WTC11 (cell line): ENCODE data around the gene PC. TPM values are rescaled to one million over a fixed set of nuclear protein-coding genes. Genes with fewer than 3 reads are reported as not detected.

Experiments
- ATAC-seq: fragments of 200-7000 bp; cut with Tn5 transposase; 2 replicates; pipeline ENCODE4 v1.10.0; 2021; ENCODE audit warnings: mild to moderate bottlenecking, moderate library complexity
- CTCF ChIA-PET: fragments of 300-600 bp; sonication (Branson Sonifier 250); formaldehyde crosslinking; loops from one replicate; lab custom pipeline; 2021; ENCODE audit warnings: antibody characterized with exemption; lab: Charles Lee
- POLR2A ChIA-PET: fragments of 350-600 bp; sonication (Branson Sonifier 250); formaldehyde crosslinking; loops from one replicate; lab custom pipeline; 2021; ENCODE audit warnings: antibody characterized with exemption; lab: Charles Lee
- DNase-seq: peaks from one replicate; pipeline ENCODE4 v3.0.0; 2021; ENCODE audit warnings: low spot score
- H3K27ac Mint-ChIP-seq: 2 replicates; pipeline ENCODE4 v1.8.0; 2021; ENCODE audit warnings: mixed read lengths
- H3K27me3 Mint-ChIP-seq: 2 replicates; pipeline ENCODE4 v1.8.0; 2021; ENCODE audit warnings: low read depth, mild to moderate bottlenecking, moderate library complexity, mixed read lengths
- H3K36me3 Mint-ChIP-seq: 2 replicates; pipeline ENCODE4 v1.8.0; 2021; ENCODE audit warnings: mixed read lengths
- H3K4me1 Mint-ChIP-seq: 2 replicates; pipeline ENCODE4 v1.8.0; 2022; ENCODE audit warnings: mixed read lengths
- H3K4me3 Mint-ChIP-seq: 2 replicates; pipeline ENCODE4 v1.8.0; 2021; ENCODE audit warnings: mild to moderate bottlenecking, moderate library complexity, mixed read lengths
- H3K9me3 Mint-ChIP-seq: 2 replicates; pipeline ENCODE4 v1.8.0; 2021; ENCODE audit warnings: mixed read lengths
- CREM ChIP-seq: sonication (generic); formaldehyde crosslinking; IDR thresholded peaks from 2 replicates; pipeline ENCODE4 v1.8.1; 2022; ENCODE audit warnings: mild to moderate bottlenecking, missing genetic modification reagents, moderate library complexity
- ESRRA ChIP-seq: sonication (generic); formaldehyde crosslinking; IDR thresholded peaks from 2 replicates; pipeline ENCODE4 v1.8.1; 2022; ENCODE audit warnings: mild to moderate bottlenecking, missing genetic modification reagents, borderline replicate concordance
- FOXK1 ChIP-seq: sonication (generic); formaldehyde crosslinking; IDR thresholded peaks from 2 replicates; pipeline ENCODE4 v1.8.0; 2022; ENCODE audit warnings: mild to moderate bottlenecking, moderate library complexity, missing genetic modification reagents
- IRF2 ChIP-seq: sonication (generic); formaldehyde crosslinking; IDR thresholded peaks from 2 replicates; pipeline ENCODE4 v1.8.0; 2022; ENCODE audit warnings: low read depth, missing genetic modification reagents, borderline replicate concordance
- JUN ChIP-seq: sonication (generic); formaldehyde crosslinking; IDR thresholded peaks from 2 replicates; pipeline ENCODE4 v1.8.0; 2023; ENCODE audit warnings: mild to moderate bottlenecking, missing genetic modification reagents
- NFE2L1 ChIP-seq: sonication (generic); formaldehyde crosslinking; IDR thresholded peaks from 2 replicates; pipeline ENCODE4 v1.8.1; 2023; ENCODE audit warnings: missing genetic modification reagents
- ZBTB21 ChIP-seq: sonication (generic); formaldehyde crosslinking; IDR thresholded peaks from 2 replicates; pipeline ENCODE4 v1.8.1; 2023; ENCODE audit warnings: mild to moderate bottlenecking, missing genetic modification reagents, borderline replicate concordance
- ZNF219 ChIP-seq: sonication (generic); formaldehyde crosslinking; IDR thresholded peaks from 2 replicates; pipeline ENCODE4 v1.8.0; 2023; ENCODE audit warnings: missing genetic modification reagents, mild to moderate bottlenecking, borderline replicate concordance
- ZNF232 ChIP-seq: sonication (generic); formaldehyde crosslinking; IDR thresholded peaks from 2 replicates; pipeline ENCODE4 v1.8.0; 2022; ENCODE audit warnings: mild to moderate bottlenecking, missing genetic modification reagents
- ZNF263 ChIP-seq: sonication (generic); formaldehyde crosslinking; IDR thresholded peaks from 2 replicates; pipeline ENCODE4 v1.8.1; 2022; ENCODE audit warnings: low read depth, mild to moderate bottlenecking, moderate library complexity, missing genetic modification reagents
- ZNF416 ChIP-seq: fragments of 250-450 bp; sonication (Bioruptor Pico); IDR thresholded peaks from 2 replicates; pipeline ENCODE4 v1.9.0; 2021; ENCODE audit warnings: mild to moderate bottlenecking, inconsistent platforms
- total RNA-seq: library from RNA; stranded (reverse); gene quantifications from 3 replicates; pipeline ENCODE4 v1.2.3, GENCODE V29; 2021
- TF ChIP-seq, protein P1 (sequence below): sonication (generic); formaldehyde crosslinking; IDR thresholded peaks from 2 replicates; pipeline ENCODE4 v1.8.0; 2022; ENCODE audit warnings: missing genetic modification reagents
- TF ChIP-seq, protein P2 (sequence below): sonication (generic); formaldehyde crosslinking; IDR thresholded peaks from 2 replicates; pipeline ENCODE4 v1.8.1; 2023; ENCODE audit warnings: mild to moderate bottlenecking, missing genetic modification reagents, moderate library complexity
- TF ChIP-seq, protein P3 (sequence below): sonication (generic); formaldehyde crosslinking; IDR thresholded peaks from 2 replicates; pipeline ENCODE4 v1.8.1; 2023; ENCODE audit warnings: mild to moderate bottlenecking, missing genetic modification reagents, borderline replicate concordance
- TF ChIP-seq, protein P4 (sequence below): fragments of 250-450 bp; sonication (Bioruptor Pico); IDR thresholded peaks from 2 replicates; pipeline ENCODE4 v1.9.0; 2021; ENCODE audit warnings: mild to moderate bottlenecking, borderline replicate concordance
- TF ChIP-seq, protein P5 (sequence below): sonication (generic); formaldehyde crosslinking; IDR thresholded peaks from 2 replicates; pipeline ENCODE4 v1.8.0; 2022; ENCODE audit warnings: mild to moderate bottlenecking, missing genetic modification reagents
- TF ChIP-seq, protein P6 (sequence below): fragments of 250-450 bp; sonication (Bioruptor Pico); IDR thresholded peaks from 2 replicates; pipeline ENCODE4 v1.8.0; 2021; ENCODE audit warnings: mild to moderate bottlenecking
- TF ChIP-seq, protein P7 (sequence below): sonication (generic); formaldehyde crosslinking; IDR thresholded peaks from 2 replicates; pipeline ENCODE4 v1.8.0; 2022; ENCODE audit warnings: mild to moderate bottlenecking, missing genetic modification reagents

PC gene
- total RNA-seq, 1 experiment from 2014 or later, result 27.2 TPM

DNA sequence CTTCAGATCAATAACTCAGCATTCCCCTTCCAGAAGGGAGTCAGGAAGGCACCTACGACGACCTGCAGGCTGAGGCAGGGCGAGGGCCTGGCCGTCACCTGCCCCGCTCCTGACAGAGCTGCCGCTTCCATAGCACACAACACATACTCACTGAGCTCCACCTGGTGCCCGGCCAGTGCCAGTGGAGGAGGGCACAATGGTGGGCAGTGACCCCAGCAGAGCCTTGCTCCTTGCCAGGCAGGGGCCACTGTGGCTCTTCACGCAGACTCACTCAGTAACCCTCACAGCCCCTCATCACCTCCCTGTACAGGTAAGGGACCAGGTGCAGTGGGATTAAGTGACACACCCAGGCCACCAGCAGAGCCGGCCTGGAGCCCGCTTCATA lies 76.7 kb downstream of the PC start (continued):
- TF ChIP-seq, protein P1, sequence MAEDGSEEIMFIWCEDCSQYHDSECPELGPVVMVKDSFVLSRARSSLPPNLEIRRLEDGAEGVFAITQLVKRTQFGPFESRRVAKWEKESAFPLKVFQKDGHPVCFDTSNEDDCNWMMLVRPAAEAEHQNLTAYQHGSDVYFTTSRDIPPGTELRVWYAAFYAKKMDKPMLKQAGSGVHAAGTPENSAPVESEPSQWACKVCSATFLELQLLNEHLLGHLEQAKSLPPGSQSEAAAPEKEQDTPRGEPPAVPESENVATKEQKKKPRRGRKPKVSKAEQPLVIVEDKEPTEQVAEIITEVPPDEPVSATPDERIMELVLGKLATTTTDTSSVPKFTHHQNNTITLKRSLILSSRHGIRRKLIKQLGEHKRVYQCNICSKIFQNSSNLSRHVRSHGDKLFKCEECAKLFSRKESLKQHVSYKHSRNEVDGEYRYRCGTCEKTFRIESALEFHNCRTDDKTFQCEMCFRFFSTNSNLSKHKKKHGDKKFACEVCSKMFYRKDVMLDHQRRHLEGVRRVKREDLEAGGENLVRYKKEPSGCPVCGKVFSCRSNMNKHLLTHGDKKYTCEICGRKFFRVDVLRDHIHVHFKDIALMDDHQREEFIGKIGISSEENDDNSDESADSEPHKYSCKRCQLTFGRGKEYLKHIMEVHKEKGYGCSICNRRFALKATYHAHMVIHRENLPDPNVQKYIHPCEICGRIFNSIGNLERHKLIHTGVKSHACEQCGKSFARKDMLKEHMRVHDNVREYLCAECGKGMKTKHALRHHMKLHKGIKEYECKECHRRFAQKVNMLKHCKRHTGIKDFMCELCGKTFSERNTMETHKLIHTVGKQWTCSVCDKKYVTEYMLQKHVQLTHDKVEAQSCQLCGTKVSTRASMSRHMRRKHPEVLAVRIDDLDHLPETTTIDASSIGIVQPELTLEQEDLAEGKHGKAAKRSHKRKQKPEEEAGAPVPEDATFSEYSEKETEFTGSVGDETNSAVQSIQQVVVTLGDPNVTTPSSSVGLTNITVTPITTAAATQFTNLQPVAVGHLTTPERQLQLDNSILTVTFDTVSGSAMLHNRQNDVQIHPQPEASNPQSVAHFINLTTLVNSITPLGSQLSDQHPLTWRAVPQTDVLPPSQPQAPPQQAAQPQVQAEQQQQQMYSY, result no peak
- TF ChIP-seq, protein P2, sequence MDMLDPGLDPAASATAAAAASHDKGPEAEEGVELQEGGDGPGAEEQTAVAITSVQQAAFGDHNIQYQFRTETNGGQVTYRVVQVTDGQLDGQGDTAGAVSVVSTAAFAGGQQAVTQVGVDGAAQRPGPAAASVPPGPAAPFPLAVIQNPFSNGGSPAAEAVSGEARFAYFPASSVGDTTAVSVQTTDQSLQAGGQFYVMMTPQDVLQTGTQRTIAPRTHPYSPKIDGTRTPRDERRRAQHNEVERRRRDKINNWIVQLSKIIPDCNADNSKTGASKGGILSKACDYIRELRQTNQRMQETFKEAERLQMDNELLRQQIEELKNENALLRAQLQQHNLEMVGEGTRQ (CRISPR knock-in tag), result no peak
- TF ChIP-seq, protein P3, sequence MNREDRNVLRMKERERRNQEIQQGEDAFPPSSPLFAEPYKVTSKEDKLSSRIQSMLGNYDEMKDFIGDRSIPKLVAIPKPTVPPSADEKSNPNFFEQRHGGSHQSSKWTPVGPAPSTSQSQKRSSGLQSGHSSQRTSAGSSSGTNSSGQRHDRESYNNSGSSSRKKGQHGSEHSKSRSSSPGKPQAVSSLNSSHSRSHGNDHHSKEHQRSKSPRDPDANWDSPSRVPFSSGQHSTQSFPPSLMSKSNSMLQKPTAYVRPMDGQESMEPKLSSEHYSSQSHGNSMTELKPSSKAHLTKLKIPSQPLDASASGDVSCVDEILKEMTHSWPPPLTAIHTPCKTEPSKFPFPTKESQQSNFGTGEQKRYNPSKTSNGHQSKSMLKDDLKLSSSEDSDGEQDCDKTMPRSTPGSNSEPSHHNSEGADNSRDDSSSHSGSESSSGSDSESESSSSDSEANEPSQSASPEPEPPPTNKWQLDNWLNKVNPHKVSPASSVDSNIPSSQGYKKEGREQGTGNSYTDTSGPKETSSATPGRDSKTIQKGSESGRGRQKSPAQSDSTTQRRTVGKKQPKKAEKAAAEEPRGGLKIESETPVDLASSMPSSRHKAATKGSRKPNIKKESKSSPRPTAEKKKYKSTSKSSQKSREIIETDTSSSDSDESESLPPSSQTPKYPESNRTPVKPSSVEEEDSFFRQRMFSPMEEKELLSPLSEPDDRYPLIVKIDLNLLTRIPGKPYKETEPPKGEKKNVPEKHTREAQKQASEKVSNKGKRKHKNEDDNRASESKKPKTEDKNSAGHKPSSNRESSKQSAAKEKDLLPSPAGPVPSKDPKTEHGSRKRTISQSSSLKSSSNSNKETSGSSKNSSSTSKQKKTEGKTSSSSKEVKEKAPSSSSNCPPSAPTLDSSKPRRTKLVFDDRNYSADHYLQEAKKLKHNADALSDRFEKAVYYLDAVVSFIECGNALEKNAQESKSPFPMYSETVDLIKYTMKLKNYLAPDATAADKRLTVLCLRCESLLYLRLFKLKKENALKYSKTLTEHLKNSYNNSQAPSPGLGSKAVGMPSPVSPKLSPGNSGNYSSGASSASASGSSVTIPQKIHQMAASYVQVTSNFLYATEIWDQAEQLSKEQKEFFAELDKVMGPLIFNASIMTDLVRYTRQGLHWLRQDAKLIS (CRISPR knock-in tag), result no peak
- TF ChIP-seq ZNF219 (CRISPR knock-in tag) (no peak), IRF2 (CRISPR knock-in tag) (no peak), CREM (no peak), ZBTB21 (CRISPR knock-in tag) (no peak)

DNA sequence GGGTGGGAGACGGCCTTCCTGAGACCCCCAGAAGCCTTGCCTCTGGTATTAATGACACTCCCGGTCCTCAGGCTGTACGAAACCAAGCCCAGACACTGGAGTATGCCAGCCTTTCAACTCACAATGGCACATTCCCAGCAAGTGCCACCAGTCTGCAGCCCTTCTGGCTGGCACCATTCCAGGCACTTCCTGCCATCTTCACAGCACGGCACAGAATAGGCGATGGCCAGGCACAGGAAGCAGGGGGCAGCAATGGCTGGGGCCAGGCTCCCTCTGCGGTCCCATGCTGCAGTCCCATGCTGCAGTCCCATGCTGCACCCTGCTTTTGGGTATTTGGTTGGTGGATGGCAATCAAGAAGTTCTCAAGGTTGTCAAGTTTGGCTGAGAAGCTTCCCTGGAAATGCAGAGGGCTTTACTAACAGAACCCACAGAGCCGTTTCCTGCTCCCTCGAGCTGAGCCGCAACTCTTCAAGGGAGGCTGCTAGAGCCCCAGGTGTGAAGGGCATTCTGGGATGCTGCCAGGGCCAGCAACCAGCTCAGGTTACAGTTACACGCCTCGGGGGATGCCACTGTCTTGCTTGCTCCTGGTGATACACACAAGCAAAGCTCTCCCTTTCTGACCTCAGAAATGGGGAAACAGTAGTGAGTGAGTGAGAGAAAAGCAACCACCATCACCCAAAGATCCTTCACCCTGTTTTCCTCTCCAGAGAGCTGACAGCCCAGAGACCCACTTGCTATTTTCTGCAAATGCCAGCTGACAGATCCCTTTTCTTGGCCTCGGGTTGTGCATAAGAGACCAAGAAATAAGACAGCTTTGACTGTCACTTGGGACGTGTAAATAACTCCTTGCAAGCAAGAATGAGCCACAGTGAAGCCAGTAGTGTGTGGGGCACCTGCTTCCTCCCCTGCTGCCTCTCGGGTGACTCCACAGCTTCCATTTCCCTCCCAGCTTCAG lies 77.4 kb downstream of the PC start:
- POLR2A ChIA-PET, result interaction anchor here (0.6 kb wide), 1 partner anchor 29 kb away, joined by 3 read pairs; no protein-coding TSS in a partner anchor
- CTCF ChIA-PET, result interaction anchor here (0.6 to 3.9 kb wide), 22 partner anchors 8 to 186 kb away, joined by 3 to 39 read pairs (median 4); partner anchors contain the start of genes C11orf86, PC and RCE1
- no peak for DNase-seq
- TF ChIP-seq ZNF263 (CRISPR knock-in tag), result no peak
- TF ChIP-seq, protein P4, sequence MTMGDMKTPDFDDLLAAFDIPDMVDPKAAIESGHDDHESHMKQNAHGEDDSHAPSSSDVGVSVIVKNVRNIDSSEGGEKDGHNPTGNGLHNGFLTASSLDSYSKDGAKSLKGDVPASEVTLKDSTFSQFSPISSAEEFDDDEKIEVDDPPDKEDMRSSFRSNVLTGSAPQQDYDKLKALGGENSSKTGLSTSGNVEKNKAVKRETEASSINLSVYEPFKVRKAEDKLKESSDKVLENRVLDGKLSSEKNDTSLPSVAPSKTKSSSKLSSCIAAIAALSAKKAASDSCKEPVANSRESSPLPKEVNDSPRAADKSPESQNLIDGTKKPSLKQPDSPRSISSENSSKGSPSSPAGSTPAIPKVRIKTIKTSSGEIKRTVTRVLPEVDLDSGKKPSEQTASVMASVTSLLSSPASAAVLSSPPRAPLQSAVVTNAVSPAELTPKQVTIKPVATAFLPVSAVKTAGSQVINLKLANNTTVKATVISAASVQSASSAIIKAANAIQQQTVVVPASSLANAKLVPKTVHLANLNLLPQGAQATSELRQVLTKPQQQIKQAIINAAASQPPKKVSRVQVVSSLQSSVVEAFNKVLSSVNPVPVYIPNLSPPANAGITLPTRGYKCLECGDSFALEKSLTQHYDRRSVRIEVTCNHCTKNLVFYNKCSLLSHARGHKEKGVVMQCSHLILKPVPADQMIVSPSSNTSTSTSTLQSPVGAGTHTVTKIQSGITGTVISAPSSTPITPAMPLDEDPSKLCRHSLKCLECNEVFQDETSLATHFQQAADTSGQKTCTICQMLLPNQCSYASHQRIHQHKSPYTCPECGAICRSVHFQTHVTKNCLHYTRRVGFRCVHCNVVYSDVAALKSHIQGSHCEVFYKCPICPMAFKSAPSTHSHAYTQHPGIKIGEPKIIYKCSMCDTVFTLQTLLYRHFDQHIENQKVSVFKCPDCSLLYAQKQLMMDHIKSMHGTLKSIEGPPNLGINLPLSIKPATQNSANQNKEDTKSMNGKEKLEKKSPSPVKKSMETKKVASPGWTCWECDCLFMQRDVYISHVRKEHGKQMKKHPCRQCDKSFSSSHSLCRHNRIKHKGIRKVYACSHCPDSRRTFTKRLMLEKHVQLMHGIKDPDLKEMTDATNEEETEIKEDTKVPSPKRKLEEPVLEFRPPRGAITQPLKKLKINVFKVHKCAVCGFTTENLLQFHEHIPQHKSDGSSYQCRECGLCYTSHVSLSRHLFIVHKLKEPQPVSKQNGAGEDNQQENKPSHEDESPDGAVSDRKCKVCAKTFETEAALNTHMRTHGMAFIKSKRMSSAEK (CRISPR knock-in tag), result no peak
- TF ChIP-seq, protein P5, sequence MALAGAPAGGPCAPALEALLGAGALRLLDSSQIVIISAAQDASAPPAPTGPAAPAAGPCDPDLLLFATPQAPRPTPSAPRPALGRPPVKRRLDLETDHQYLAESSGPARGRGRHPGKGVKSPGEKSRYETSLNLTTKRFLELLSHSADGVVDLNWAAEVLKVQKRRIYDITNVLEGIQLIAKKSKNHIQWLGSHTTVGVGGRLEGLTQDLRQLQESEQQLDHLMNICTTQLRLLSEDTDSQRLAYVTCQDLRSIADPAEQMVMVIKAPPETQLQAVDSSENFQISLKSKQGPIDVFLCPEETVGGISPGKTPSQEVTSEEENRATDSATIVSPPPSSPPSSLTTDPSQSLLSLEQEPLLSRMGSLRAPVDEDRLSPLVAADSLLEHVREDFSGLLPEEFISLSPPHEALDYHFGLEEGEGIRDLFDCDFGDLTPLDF (CRISPR knock-in tag), result no peak
- TF ChIP-seq ESRRA, result no peak
- no peak for TF ChIP-seq ZNF416 (CRISPR knock-in tag)
- no peak for TF ChIP-seq NFE2L1
- TF ChIP-seq, protein P6, sequence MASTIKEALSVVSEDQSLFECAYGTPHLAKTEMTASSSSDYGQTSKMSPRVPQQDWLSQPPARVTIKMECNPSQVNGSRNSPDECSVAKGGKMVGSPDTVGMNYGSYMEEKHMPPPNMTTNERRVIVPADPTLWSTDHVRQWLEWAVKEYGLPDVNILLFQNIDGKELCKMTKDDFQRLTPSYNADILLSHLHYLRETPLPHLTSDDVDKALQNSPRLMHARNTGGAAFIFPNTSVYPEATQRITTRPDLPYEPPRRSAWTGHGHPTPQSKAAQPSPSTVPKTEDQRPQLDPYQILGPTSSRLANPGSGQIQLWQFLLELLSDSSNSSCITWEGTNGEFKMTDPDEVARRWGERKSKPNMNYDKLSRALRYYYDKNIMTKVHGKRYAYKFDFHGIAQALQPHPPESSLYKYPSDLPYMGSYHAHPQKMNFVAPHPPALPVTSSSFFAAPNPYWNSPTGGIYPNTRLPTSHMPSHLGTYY (CRISPR knock-in tag), result no peak
- TF ChIP-seq, protein P7, sequence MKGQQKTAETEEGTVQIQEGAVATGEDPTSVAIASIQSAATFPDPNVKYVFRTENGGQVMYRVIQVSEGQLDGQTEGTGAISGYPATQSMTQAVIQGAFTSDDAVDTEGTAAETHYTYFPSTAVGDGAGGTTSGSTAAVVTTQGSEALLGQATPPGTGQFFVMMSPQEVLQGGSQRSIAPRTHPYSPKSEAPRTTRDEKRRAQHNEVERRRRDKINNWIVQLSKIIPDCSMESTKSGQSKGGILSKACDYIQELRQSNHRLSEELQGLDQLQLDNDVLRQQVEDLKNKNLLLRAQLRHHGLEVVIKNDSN, result no peak
- TF ChIP-seq JUN (CRISPR knock-in tag), result no peak
- no peak for TF ChIP-seq FOXK1 (CRISPR knock-in tag)
- TF ChIP-seq ZNF232, result no peak

More for the DNA sequence above, 77.4 kb downstream of the PC start:
- ATAC-seq, result peak; percentile 44
- H3K27ac Mint-ChIP-seq, result peak overlapping the region; percentile 83
- H3K36me3 Mint-ChIP-seq, result no peaks in the 10 kb centered on the region
- H3K4me3 Mint-ChIP-seq, result no peak overlapping the region
- H3K27me3 Mint-ChIP-seq, result no peaks in the 10 kb centered on the region
- peaks cover 39% of the 10 kb centered on the region for H3K4me1 Mint-ChIP-seq
- H3K9me3 Mint-ChIP-seq, result no peaks in the 10 kb centered on the region
